IPS-NIHi11 (cell line): ENCODE results near the gene OPRM1.

ENCODE experiments used
- DNase-seq: peaks from one replicate; pipeline ENCODE4 v3.0.0; 2012; ENCODE audit warnings: mixed read lengths, low spot score

OPRM1 gene

DNA sequence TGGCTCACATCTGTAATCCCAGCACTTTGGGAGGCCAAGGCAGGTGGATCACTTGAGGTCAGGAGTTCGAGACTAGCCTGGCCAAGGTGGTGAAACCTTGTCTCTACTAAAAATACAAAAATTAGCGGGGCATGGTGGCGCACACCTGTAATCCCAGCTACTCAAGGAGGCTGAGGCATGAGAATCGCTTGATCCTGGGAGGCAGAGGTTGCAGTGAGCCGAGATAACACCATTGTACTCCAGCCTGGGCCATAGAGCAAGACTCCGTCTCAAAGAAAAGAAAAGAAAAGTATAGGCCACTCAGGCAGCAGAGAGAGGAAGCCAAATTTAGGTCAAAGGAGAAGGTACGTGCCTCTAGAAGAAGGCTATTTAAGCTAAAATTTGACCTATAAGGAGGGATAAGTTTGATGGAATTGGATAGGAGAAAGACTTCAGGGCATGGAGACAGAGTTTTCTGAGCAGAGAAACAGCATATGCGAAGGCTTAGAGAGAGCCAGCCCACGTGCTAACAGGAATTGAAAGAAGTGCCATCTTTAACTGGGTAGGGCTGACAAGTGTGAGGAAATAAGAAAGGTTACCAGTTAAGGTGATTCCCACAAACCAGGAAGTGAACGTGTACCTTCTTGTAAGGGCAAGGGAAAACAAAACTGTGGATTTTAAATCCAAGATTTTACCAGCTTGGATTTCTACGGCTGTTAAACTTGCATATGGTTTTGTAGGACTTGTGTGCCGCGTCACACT is 203.7 kb downstream of the OPRM1 start:
- no peak for DNase-seq

DNA sequence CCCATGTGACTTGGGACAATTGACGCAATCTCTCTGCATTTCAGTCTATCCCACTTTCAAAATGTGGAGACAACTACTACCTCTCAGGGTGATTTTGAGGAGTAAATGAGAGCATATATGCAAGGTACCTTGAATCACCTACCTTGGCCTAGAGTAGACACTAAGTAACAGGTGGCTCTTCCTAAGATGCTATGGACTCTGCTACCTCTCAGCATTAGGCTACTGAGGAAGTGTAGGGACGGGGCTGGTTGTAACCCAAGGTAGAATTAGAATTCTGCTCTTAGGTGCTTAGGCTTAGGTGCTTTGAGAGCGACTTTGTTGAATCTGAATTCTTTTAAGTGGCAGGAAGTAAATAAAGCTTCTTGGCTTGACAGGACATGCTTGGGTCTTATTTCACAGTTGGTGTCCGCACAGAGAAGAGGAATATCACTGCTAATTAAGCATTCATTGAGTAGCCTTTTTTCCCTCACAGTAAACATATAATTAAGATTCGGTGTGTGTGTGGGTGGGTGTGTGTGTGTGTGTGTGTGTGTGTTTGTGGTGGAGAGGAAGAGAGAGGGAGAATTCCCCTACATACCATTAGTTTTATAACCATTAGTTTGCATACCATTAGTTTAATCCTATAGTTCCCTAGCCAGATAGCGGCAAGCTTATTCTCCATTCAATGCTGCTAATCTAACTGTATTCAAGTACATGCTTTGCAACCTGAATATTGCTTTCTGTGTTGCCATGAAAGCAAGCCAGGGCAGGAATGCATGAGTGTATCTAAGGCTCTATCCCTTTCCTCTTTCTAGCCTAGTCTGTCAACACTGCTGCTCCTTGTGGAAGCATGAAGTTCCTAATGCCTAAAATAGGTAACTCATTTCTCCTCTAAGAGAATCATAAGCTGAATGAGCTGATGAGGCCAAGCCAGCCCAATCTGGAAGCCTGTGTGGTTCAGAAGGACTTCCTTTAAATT is 205.0 kb downstream of the OPRM1 start:
- no peak for DNase-seq

DNA sequence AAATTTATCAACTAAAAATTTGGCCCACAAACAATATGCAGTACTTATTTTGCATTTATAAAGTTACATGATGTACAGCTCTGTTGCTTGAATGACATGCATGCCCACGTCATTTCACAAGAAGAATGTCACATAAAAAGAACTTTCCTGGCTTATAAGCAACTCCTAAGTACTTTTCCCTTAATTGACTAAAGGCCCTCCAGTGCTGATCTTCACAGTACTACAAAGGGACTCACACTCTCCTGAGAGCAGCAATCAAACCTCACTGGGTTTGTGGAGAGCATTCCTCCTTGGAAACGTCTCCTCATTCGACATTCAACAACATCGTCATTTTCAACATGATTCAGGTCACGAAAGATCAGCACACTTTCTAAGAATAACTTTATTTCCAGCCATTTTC is 206.5 kb downstream of the OPRM1 start:
- no peak for DNase-seq

DNA sequence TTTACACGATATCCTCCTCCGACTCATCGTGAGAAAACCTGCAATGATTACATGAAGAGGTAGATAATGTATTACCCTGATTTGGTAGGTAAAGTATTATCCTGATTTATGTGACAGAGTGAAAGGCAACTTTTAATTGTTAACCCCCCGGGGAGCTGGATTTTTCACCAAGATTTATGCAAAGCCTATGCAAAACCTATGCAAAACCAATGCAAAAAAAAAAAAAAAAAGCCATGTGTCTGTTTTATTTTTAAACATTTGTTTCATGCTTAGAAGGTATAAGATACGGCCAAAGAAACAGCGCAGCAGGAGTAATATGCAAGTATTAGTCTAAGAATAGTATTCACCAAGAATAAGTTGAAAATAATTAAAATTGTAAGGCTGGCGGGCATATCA is 207.7 kb downstream of the OPRM1 start:
- DNase-seq: no peak

- DNase-seq: peak; percentile 20
Observed at GRCh38 chr6:154247119-154247861, 208.2 kb downstream of the OPRM1 start.

DNA sequence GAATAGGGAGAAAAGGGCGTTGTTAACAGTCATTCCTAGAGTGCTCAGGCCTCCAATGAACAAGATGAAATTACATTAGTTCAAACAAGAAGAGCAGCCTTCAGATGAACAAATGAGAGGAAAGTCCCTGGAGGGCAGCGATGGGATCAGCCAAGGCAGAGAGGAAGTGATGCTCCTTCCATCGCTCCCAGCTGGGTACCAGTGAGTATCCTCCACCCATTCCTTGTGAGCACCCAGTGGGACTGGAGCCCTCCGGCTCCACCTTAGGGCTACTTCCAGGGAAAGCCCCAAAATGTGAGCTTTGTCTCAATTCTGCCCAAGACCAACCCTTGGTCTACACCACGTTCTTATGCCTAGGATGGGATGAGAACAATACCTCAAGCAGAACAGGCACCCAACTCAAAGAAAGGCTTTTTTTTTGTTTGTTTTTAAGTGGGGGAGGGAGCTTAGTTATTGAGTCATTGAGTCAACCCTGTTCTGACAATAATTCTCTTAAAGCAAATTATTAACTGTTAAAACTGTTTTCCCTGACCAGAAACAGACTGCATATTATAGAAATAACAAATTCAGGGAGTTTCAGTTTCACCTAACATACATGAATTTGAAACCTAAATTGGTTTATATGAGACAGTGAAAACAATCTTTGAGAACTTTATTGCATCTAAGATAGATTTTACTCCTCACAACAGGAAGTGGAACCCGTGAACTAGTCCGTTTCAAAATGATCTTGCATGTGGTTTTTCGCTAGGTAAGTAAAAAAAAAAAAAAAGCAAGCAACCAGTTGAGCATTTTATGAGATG is 210.7 kb downstream of the OPRM1 start:
- no peak for DNase-seq

GRCh38 chr6:154251116-154251515 is 212.1 kb downstream of the OPRM1 start:
- no peak for DNase-seq

- no peak for DNase-seq
Observed at GRCh38 chr6:154252678-154253077, 213.6 kb downstream of the OPRM1 start.

DNA sequence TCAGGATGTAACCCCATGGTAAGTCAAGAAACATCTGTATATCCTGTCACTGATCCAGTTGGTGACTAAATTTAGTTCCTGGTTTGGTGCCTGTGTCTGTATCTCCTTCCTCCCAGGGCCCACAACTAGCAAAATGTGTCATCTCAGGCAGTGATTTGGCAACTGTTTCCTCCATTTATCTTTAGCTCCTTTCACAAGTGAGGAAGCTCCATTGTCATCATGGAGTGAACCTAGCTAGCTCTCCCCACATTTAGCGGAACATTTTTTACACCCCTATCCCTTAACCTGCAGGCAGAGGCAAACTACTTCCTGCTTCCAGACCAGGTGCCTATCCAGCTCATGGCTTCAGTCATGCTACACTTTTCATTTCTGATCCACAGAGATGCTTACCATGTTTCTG is 218.0 kb downstream of the OPRM1 start:
- DNase-seq: no peak

DNA sequence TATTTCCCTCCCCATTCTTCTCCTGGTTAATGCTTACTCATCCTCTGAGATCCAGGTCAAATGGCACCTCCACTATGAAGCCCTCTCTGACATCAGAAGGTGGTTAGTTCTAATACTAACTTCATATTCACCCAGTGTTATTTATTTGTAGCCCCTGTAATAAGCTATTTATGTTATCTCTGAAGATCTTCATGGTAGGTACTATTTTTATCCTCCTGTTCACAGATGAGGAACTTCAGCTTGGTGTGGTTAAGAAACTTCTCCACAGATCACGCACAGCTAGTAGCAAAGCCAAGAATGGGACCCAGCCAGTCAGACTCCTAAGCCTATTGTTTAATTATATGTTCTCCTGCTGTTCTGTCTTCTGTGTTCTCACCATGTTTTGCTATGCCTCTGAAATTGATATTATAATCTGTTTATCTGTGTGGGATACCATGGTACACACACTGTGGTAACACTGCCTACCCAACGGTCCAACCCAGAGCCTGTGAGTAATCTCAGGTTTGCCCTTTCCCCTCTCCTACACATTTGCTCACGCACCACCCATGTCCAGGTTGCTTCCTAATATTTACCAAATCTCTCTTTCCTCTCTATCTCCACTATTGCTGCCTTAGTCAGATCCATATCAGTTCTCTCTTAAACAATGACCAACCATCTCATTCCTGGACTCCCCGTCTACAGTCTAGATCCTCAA is 219.2 kb downstream of the OPRM1 start:
- no peak for DNase-seq

DNA sequence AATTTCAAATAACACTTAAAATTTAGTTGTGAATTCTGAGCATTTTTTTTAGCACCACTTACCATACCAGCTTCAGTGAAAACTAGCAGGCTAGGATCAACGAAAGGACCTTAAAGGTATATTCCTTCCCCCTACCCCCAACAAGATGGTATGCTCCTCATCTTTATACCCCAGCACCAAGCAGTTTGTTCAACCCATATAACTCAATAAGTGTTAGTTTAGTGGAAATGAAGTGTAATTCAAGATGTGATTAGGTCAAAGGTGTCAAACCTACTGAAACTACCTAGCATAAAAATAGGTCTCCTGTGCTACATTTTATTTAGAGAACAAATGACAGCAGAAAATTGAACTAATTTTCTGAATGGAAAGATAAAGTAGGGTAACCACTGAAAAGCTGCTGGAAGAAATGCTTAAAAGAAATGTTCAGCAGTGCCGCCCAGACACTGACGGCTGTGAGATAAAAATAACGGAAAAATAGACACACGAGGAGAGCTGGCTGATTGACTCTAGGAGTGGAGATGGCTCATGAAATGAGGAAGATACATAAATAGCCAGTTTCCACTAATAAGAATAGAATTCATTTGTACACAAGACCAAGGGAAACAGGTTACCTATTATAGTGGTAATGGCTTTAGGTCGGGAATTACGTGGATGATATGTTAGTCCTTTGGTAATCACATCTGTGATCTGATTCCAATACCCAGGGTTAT is 222.8 kb downstream of the OPRM1 start:
- no peak for DNase-seq

DNA sequence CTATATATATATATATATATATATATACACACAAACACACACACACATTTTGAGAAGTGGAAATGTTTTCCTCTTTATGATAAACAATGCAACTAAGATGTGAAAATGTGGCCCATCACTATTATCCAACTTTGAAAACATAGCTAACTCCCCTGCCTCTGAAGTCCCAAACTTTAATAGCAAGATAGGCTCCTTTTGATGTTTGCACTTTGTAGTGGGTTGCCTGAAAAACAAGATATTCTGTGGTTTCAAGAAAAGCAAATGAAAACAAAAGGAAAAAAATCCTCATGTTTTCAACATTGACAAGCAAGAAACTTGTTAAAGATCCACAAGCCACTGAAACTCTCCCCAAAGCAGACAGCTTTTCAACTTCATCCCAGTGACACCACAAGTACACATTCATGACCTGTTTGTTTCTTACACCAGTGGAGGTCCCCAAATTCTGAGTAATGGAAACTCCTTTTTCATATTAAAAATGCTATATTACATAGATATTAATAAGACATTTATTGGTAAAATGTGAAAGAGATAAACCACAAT is 227.6 kb downstream of the OPRM1 start:
- no peak for DNase-seq

GRCh38 chr6:154267508-154268106 is 228.6 kb downstream of the OPRM1 start:
- DNase-seq: no peak

- DNase-seq: no peak
Observed at GRCh38 chr6:154268486-154268885, 229.4 kb downstream of the OPRM1 start.

GRCh38 chr6:154274168-154274567 is 235.1 kb downstream of the OPRM1 start:
- DNase-seq: no peak

GRCh38 chr6:154276810-154277628 is 238.0 kb downstream of the OPRM1 start:
- no peak for DNase-seq

- no peak for DNase-seq
Observed at GRCh38 chr6:154277629-154278017, 238.6 kb downstream of the OPRM1 start.

DNA sequence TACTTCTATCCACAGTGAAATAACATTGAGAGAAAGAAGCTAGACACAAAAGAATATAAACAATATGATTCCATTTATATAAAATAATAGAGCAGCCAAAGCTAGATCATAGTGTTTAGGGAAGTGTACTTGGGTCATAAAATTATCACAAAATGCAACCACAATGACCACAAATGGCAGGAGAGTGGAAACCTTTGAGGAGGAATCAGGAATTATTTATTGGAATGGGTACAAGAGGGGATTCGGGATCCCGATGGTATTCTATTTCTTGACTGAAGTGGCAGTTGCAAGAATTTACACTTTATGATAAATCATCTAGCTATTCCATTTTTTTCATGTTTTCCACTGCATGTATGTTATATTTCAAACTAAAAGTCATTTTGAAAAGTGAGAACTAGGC is 241.5 kb downstream of the OPRM1 start:
- DNase-seq: no peak

GRCh38 chr6:154284313-154284853 is 245.3 kb downstream of the OPRM1 start:
- no peak for DNase-seq
